Peyer's patch (tissue), 4 donors: Measurements from ENCODE around the gene SLX4IP.

Experiments
- CTCF ChIP-seq, 6 experiments: fragments of 450-650 bp in 4 of 6; fragments of 200-600 bp in 2 of 6; sonication (generic) in 1 of 6; IDR thresholded peaks; one replicate each; pipeline ENCODE4 v1.5.1; 2017 to 2019; ENCODE audit warnings: antibody characterized with exemption in 6 of 6, mild to moderate bottlenecking in 3 of 6, moderate library complexity in 1 of 6
- POLR2A ChIP-seq, 2 donors: fragments of 450-650 bp; IDR thresholded peaks; one replicate each; pipeline ENCODE4 v1.5.1; 2017; ENCODE audit warnings: antibody characterized with exemption in 2 of 2, mild to moderate bottlenecking in 2 of 2, moderate library complexity in 2 of 2

GRCh38 chr20:10609276-10609675 lies 174.2 kb downstream of the SLX4IP start:
- TF ChIP-seq POLR2A (IDR thresholded peaks at IDR 0.05) (no peak), CTCF (IDR thresholded peaks at IDR 0.05) (no peak)
